Measurements from ENCODE around the gene LMO4. TPM values are rescaled to one million over a fixed set of nuclear protein-coding genes. Genes with fewer than 3 reads are reported as not detected.

LMO4 gene
- total RNA-seq, 2 experiments from 2014 or later, result 35.1 to 36.8 TPM

- Mint-ChIP-seq H3K9me3 (no peaks in the 10 kb centered on the region), H3K27me3 (no peaks in the 10 kb centered on the region), H3K27ac (no peak overlapping the region), H3K4me1 (ENCODE audit: low read depth) (no peaks in the 10 kb centered on the region), H3K36me3 (ENCODE audit: low read depth) (no peaks in the 10 kb centered on the region), H3K4me3 (no peak overlapping the region)
- ChIA-PET POLR2A (no interaction called here), CTCF (interaction anchor here (2.0 to 2.3 kb wide), 2 partner anchors 26 to 654 kb away, joined by 6 read pairs; no protein-coding TSS in a partner anchor)
- no peak for DNase-seq
- TF ChIP-seq, protein P1, sequence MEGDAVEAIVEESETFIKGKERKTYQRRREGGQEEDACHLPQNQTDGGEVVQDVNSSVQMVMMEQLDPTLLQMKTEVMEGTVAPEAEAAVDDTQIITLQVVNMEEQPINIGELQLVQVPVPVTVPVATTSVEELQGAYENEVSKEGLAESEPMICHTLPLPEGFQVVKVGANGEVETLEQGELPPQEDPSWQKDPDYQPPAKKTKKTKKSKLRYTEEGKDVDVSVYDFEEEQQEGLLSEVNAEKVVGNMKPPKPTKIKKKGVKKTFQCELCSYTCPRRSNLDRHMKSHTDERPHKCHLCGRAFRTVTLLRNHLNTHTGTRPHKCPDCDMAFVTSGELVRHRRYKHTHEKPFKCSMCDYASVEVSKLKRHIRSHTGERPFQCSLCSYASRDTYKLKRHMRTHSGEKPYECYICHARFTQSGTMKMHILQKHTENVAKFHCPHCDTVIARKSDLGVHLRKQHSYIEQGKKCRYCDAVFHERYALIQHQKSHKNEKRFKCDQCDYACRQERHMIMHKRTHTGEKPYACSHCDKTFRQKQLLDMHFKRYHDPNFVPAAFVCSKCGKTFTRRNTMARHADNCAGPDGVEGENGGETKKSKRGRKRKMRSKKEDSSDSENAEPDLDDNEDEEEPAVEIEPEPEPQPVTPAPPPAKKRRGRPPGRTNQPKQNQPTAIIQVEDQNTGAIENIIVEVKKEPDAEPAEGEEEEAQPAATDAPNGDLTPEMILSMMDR (IDR thresholded peaks at IDR 0.05), result no peak
- ATAC-seq, result no peak
- intact Hi-C loops (cut with micrococcal nuclease), result no loop called here
These were observed 29.0 kb upstream of the LMO4 start for GRCh38 chr1:87299661-87300060.

GRCh38 chr1:87300628-87301027 lies 28.1 kb upstream of the LMO4 start:
- intact Hi-C loops (cut with micrococcal nuclease), result no loop called here
- Mint-ChIP-seq H3K4me1 (ENCODE audit: low read depth) (no peaks in the 10 kb centered on the region), H3K36me3 (ENCODE audit: low read depth) (no peaks in the 10 kb centered on the region), H3K27ac (no peak overlapping the region), H3K9me3 (no peaks in the 10 kb centered on the region), H3K4me3 (no peak overlapping the region), H3K27me3 (peaks cover 2% of the 10 kb centered on the region)
- no peak for ATAC-seq
- CTCF ChIA-PET, result interaction anchor here (2.0 to 2.3 kb wide), 2 partner anchors 25 to 653 kb away, joined by 6 read pairs; no protein-coding TSS in a partner anchor
- DNase-seq, result no peak
- POLR2A ChIA-PET, result no interaction called here
- TF ChIP-seq, protein P1 (IDR thresholded peaks at IDR 0.05), result no peak

DNA sequence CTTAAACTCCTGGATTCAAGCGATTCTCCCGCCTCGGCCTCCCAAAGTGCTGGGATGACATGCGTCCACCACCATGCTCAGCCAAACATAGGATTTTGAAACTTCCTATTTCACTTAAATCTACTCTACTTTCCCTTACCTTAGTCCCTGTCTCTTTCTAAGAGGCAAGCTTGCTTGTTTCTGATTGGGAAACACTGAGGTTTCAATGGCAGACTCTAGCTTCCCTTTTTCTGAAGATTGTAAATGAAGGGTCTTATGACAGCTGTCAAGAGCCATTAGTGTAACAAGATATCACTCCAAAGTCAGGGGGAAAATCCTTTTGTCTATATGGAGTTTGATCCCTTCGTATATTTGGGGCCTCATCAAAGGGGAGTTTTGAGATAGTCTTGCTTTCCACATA lies 23.5 kb upstream of the LMO4 start:
- H3K27me3 Mint-ChIP-seq, result peaks cover 3% of the 10 kb centered on the region
- H3K4me3 Mint-ChIP-seq, result no peak overlapping the region
- TF ChIP-seq, protein P1 (IDR thresholded peaks at IDR 0.05), result no peak
- CTCF ChIA-PET, result interaction anchor here (0.6 to 1.3 kb wide), 3 partner anchors 11 to 21 kb away, joined by 3 to 6 read pairs (median 3); no protein-coding TSS in a partner anchor
- ATAC-seq, result no peak
- no peaks in the 10 kb centered on the region for H3K36me3 Mint-ChIP-seq (ENCODE audit: low read depth)
- H3K27ac Mint-ChIP-seq, result no peak overlapping the region
- intact Hi-C loops (cut with micrococcal nuclease), result no loop called here
- H3K4me1 Mint-ChIP-seq (ENCODE audit: low read depth), result no peaks in the 10 kb centered on the region
- no peaks in the 10 kb centered on the region for H3K9me3 Mint-ChIP-seq
- DNase-seq, result no peak
- POLR2A ChIA-PET, result no interaction called here

- ChIA-PET CTCF (interaction anchor here (0.6 kb wide), 1 partner anchor 20 kb away, joined by 3 read pairs; no protein-coding TSS in a partner anchor), POLR2A (no interaction called here)
- ATAC-seq (no peak), DNase-seq (no peak)
- Mint-ChIP-seq H3K27me3 (peaks cover 5% of the 10 kb centered on the region), H3K9me3 (no peaks in the 10 kb centered on the region), H3K4me3 (no peak overlapping the region), H3K36me3 (ENCODE audit: low read depth) (no peaks in the 10 kb centered on the region), H3K4me1 (ENCODE audit: low read depth) (no peaks in the 10 kb centered on the region), H3K27ac (no peak overlapping the region)
- intact Hi-C loops (cut with micrococcal nuclease), result no loop called here
- TF ChIP-seq, protein P1 (IDR thresholded peaks at IDR 0.05), result no peak
These were observed 22.9 kb upstream of the LMO4 start for GRCh38 chr1:87305762-87306161.

GRCh38 chr1:87307306-87307705 lies 21.4 kb upstream of the LMO4 start:
- H3K36me3 Mint-ChIP-seq (ENCODE audit: low read depth), result no peaks in the 10 kb centered on the region
- no peak overlapping the region for H3K27ac Mint-ChIP-seq
- ChIA-PET CTCF (no interaction called here), POLR2A (no interaction called here)
- TF ChIP-seq, protein P1 (IDR thresholded peaks at IDR 0.05), result no peak
- intact Hi-C loops (cut with micrococcal nuclease), result no loop called here
- DNase-seq, result no peak
- peaks cover 6% of the 10 kb centered on the region for H3K27me3 Mint-ChIP-seq
- no peak for ATAC-seq
- H3K4me3 Mint-ChIP-seq, result no peak overlapping the region
- no peaks in the 10 kb centered on the region for H3K9me3 Mint-ChIP-seq
- H3K4me1 Mint-ChIP-seq (ENCODE audit: low read depth), result no peaks in the 10 kb centered on the region

Data from activated CD8-positive, alpha-beta T cell treated with anti-CD3 and anti-CD28 coated beads for 36 hours (primary cell).